H1 (cell line): Measurements from ENCODE around the gene KCNV2.

Experiments
- CBX8 ChIP-seq: fragments of 300-800, 300-1000 bp; sonication (generic); IDR thresholded peaks from 2 replicates; pipeline ENCODE4 v1.7.1; 2016; ENCODE audit warnings: low read depth, low read length, borderline replicate concordance
- CTCF ChIP-seq, 3 experiments: IDR thresholded peaks; 1 replicate in 2 of 3; 2 replicates in 1 of 3; pipeline versions ENCODE4 v1.5.1 to v1.6.1; 2011; ENCODE audit warnings: low read length in 3 of 3, mild to moderate bottlenecking in 3 of 3, inconsistent platforms in 2 of 3, low read depth in 1 of 3, moderate library complexity in 1 of 3; ENCODE audit not compliant: insufficient read depth in 1 of 3; ENCODE audit errors: control extremely low read depth in 1 of 3
- EZH2 ChIP-seq: fragments of 200-600 bp; sonication (generic); IDR thresholded peaks from 2 replicates; pipeline ENCODE4 v1.7.1; 2012; ENCODE audit warnings: low read depth, mild to moderate bottlenecking, moderate library complexity, low read length, inconsistent platforms; ENCODE audit not compliant: severe bottlenecking
- HDAC2 ChIP-seq, 2 experiments: fragments of 300-600 bp in 1 of 2; sonication (generic) in 1 of 2; IDR thresholded peaks; 2 replicates each; pipeline ENCODE4 v1.6.1; 2011 to 2012; ENCODE audit warnings: low read depth in 2 of 2, low read length in 2 of 2, mild to moderate bottlenecking in 2 of 2, moderate library complexity in 2 of 2, borderline replicate concordance in 1 of 2, inconsistent platforms in 1 of 2
- PHF8 ChIP-seq: fragments of 200-600 bp; sonication (generic); conservative IDR thresholded peaks from 2 replicates; pipeline ENCODE4 v1.7.1; 2012; ENCODE audit warnings: low read depth, mild to moderate bottlenecking, inconsistent platforms, low read length, moderate library complexity
- POLR2A ChIP-seq, 2 experiments: IDR thresholded peaks; 1 replicate in 1 of 2; 2 replicates in 1 of 2; pipeline ENCODE4 v1.6.1; 2011; ENCODE audit warnings: low read depth in 2 of 2, low read length in 2 of 2, mild to moderate bottlenecking in 2 of 2; ENCODE audit errors: control extremely low read depth in 1 of 2
- POLR2AphosphoS5 ChIP-seq: IDR thresholded peaks from 2 replicates; pipeline ENCODE4 v1.6.1; 2011; ENCODE audit warnings: low read depth, low read length
- RBBP5 ChIP-seq: IDR thresholded peaks from 2 replicates; pipeline ENCODE4 v1.7.1; 2012; ENCODE audit warnings: low read depth, mild to moderate bottlenecking, inconsistent platforms, low read length, moderate library complexity, borderline replicate concordance
- SRF ChIP-seq: IDR thresholded peaks from 2 replicates; pipeline ENCODE4 v1.6.1; 2011; ENCODE audit warnings: mild to moderate bottlenecking, low read depth, low read length, moderate library complexity
- ZNF274 ChIP-seq: IDR thresholded peaks from 2 replicates; pipeline ENCODE4 v1.7.0; 2012; ENCODE audit warnings: low read length, borderline replicate concordance; ENCODE audit errors: extremely low read depth
- TF ChIP-seq, protein P1 (sequence below): IDR thresholded peaks from 2 replicates; pipeline ENCODE4 v1.6.1; 2011; ENCODE audit warnings: low read depth, mild to moderate bottlenecking, low read length; ENCODE audit not compliant: insufficient read depth
- TF ChIP-seq, protein P2 (sequence below): IDR thresholded peaks from 2 replicates; pipeline ENCODE4 v1.6.1; 2012; ENCODE audit warnings: inconsistent platforms

GRCh38 chr9:2676466-2676865 lies 40.8 kb upstream of the KCNV2 start:
- no peak for TF ChIP-seq CTCF (IDR thresholded peaks at IDR 0.05; ENCODE audit: control extremely low read depth in 1 of 3, insufficient read depth in 1 of 3, low read depth in 1 of 3, low read length in 3 of 3)
- no peak for TF ChIP-seq RBBP5
- TF ChIP-seq POLR2A (IDR thresholded peaks at IDR 0.05; ENCODE audit: control extremely low read depth in 1 of 2, low read depth in 2 of 2, low read length in 2 of 2) = no peak
- no peak for TF ChIP-seq POLR2AphosphoS5
- TF ChIP-seq HDAC2 (IDR thresholded peaks at IDR 0.05; ENCODE audit: borderline replicate concordance in 1 of 2, low read depth in 2 of 2, low read length in 2 of 2) = no peak
- no peak for TF ChIP-seq ZNF274
- no peak for TF ChIP-seq CBX8
- TF ChIP-seq, protein P1, sequence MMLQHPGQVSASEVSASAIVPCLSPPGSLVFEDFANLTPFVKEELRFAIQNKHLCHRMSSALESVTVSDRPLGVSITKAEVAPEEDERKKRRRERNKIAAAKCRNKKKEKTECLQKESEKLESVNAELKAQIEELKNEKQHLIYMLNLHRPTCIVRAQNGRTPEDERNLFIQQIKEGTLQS = no peak
- TF ChIP-seq, protein P2, sequence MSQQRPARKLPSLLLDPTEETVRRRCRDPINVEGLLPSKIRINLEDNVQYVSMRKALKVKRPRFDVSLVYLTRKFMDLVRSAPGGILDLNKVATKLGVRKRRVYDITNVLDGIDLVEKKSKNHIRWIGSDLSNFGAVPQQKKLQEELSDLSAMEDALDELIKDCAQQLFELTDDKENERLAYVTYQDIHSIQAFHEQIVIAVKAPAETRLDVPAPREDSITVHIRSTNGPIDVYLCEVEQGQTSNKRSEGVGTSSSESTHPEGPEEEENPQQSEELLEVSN = no peak
- no peak for TF ChIP-seq PHF8
- TF ChIP-seq EZH2 = no peak
- TF ChIP-seq SRF = no peak
